ENCODE results near the gene LAIR2. TPM values are rescaled to one million over a fixed set of nuclear protein-coding genes. Genes with fewer than 3 reads are reported as not detected.

Gene LAIR2, protein sequence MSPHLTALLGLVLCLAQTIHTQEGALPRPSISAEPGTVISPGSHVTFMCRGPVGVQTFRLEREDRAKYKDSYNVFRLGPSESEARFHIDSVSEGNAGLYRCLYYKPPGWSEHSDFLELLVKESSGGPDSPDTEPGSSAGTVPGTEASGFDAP
- total RNA-seq (2014; rRNA removed; shearing (Covaris generic)) (not detected in 2 replicates), polyA plus RNA-seq (2016; fragmentation: Nextera tagmentation; extraction: Ambion mirVana) (not detected in 2 replicates)
- long read RNA-seq = 0 reads

DNA sequence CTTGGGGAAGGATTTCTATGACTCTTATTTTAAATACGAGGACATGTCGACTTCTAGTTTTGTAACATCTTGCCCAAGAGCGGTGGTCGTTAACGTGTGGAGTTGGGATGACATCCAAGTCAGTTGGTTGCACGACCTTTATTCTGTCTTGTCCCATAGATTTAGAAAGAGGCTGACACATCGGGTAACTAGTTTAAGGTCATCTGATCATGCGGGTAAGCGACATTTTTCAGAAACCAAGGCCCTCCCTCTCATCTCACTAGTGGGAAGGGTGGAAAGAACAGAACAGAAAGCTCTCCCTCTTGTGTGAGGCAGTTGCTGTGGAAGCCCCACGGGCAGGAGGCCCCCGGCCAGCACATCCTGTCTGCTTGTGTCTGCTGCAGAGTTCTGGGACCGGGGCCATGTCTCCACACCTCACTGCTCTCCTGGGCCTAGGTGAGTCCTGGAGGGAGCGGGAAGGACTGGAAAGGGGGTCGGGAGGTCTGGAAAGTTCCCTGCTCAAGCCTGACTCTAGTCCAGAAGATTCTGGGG is at the start of gene LAIR2:
TSS of gene LAIR2 (plus strand) at position 314 of the 531 bp plus-strand sequence. CDS start at position 402, 88 bp downstream.
- Histone ChIP-seq H2AFZ (no peak within 1 kb of the TSS), H3F3A (replicated peaks; ENCODE audit: low read depth) (no peaks in the 10 kb centered on the region), H3K79me2 (replicated peaks; ENCODE audit: insufficient read depth) (no peaks in the 10 kb centered on the region), H4K20me1 (replicated peaks; ENCODE audit: insufficient read depth) (no peaks in the 10 kb centered on the region), H3K27me3 (ENCODE audit: insufficient read depth) (no peaks in the 10 kb centered on the region), H3K4me2 (no peak within 1 kb of the TSS), H3K36me3 (ENCODE audit: insufficient read depth) (no peaks in the 10 kb centered on the region), H3K4me3 (no peak within 1 kb of the TSS), H3K4me1 (ENCODE audit: insufficient read depth) (no peaks in the 10 kb centered on the region), H3K27ac (ENCODE audit: low read depth) (no peak within 1 kb of the TSS), H3K9me2 (ENCODE audit: insufficient read depth) (no peaks in the 10 kb centered on the region)
- H3K27ac Mint-ChIP-seq = no peak within 1 kb of the TSS
- H3K27me3 Mint-ChIP-seq (ENCODE audit: insufficient read depth, low read depth, poor library complexity) = no peaks in the 10 kb centered on the region
- peaks cover 30% of the 10 kb centered on the region for H3K36me3 Mint-ChIP-seq (ENCODE audit: low read depth)
- H3K4me3 Mint-ChIP-seq = no peak within 1 kb of the TSS
- no peaks in the 10 kb centered on the region for H3K4me1 Mint-ChIP-seq
- peaks cover 90% of the 10 kb centered on the region for H3K9me3 Mint-ChIP-seq
- DNase-seq (ENCODE audit: low spot score) = no peak
- TF ChIP-seq POLR2AphosphoS5 (IDR thresholded peaks at IDR 0.05; ENCODE audit: low read depth) (no peak), ZNF114 (CRISPR knock-in tag; IDR thresholded peaks at IDR 0.05) (no peak), JUNB (IDR thresholded peaks at IDR 0.05; ENCODE audit: unreplicated experiment) (no peak), EZH2 (IDR thresholded peaks at IDR 0.05; ENCODE audit: low read depth, unreplicated experiment) (no peak), EZH2phosphoT487 (IDR thresholded peaks at IDR 0.05; ENCODE audit: unreplicated experiment) (no peak), CREB1 (CRISPR knock-in tag; IDR thresholded peaks at IDR 0.05; ENCODE audit: low read depth) (no peak), STAT1 (IDR thresholded peaks at IDR 0.05; ENCODE audit: unreplicated experiment) (no peak), ZNF331 (CRISPR knock-in tag; IDR thresholded peaks at IDR 0.05; ENCODE audit: low read depth) (no peak), NANOG (IDR thresholded peaks at IDR 0.05; ENCODE audit: borderline replicate concordance) (no peak)
- TF ChIP-seq, protein P1, sequence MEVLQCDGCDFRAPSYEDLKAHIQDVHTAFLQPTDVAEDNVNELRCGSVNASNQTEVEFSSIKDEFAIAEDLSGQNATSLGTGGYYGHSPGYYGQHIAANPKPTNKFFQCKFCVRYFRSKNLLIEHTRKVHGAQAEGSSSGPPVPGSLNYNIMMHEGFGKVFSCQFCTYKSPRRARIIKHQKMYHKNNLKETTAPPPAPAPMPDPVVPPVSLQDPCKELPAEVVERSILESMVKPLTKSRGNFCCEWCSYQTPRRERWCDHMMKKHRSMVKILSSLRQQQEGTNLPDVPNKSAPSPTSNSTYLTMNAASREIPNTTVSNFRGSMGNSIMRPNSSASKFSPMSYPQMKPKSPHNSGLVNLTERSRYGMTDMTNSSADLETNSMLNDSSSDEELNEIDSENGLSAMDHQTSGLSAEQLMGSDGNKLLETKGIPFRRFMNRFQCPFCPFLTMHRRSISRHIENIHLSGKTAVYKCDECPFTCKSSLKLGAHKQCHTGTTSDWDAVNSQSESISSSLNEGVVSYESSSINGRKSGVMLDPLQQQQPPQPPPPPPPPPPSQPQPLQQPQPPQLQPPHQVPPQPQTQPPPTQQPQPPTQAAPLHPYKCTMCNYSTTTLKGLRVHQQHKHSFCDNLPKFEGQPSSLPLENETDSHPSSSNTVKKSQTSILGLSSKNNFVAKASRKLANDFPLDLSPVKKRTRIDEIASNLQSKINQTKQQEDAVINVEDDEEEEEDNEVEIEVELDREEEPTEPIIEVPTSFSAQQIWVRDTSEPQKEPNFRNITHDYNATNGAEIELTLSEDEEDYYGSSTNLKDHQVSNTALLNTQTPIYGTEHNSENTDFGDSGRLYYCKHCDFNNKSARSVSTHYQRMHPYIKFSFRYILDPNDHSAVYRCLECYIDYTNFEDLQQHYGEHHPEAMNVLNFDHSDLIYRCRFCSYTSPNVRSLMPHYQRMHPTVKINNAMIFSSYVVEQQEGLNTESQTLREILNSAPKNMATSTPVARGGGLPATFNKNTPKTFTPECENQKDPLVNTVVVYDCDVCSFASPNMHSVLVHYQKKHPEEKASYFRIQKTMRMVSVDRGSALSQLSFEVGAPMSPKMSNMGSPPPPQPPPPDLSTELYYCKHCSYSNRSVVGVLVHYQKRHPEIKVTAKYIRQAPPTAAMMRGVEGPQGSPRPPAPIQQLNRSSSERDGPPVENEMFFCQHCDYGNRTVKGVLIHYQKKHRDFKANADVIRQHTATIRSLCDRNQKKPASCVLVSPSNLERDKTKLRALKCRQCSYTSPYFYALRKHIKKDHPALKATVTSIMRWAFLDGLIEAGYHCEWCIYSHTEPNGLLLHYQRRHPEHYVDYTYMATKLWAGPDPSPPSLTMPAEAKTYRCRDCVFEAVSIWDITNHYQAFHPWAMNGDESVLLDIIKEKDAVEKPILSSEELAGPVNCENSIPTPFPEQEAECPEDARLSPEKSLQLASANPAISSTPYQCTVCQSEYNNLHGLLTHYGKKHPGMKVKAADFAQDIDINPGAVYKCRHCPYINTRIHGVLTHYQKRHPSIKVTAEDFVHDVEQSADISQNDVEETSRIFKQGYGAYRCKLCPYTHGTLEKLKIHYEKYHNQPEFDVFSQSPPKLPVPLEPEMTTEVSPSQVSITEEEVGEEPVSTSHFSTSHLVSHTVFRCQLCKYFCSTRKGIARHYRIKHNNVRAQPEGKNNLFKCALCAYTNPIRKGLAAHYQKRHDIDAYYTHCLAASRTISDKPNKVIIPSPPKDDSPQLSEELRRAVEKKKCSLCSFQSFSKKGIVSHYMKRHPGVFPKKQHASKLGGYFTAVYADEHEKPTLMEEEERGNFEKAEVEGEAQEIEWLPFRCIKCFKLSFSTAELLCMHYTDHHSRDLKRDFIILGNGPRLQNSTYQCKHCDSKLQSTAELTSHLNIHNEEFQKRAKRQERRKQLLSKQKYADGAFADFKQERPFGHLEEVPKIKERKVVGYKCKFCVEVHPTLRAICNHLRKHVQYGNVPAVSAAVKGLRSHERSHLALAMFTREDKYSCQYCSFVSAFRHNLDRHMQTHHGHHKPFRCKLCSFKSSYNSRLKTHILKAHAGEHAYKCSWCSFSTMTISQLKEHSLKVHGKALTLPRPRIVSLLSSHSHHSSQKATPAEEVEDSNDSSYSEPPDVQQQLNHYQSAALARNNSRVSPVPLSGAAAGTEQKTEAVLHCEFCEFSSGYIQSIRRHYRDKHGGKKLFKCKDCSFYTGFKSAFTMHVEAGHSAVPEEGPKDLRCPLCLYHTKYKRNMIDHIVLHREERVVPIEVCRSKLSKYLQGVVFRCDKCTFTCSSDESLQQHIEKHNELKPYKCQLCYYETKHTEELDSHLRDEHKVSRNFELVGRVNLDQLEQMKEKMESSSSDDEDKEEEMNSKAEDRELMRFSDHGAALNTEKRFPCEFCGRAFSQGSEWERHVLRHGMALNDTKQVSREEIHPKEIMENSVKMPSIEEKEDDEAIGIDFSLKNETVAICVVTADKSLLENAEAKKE (CRISPR knock-in tag; IDR thresholded peaks at IDR 0.05) = no peak
- TF ChIP-seq, protein P2, sequence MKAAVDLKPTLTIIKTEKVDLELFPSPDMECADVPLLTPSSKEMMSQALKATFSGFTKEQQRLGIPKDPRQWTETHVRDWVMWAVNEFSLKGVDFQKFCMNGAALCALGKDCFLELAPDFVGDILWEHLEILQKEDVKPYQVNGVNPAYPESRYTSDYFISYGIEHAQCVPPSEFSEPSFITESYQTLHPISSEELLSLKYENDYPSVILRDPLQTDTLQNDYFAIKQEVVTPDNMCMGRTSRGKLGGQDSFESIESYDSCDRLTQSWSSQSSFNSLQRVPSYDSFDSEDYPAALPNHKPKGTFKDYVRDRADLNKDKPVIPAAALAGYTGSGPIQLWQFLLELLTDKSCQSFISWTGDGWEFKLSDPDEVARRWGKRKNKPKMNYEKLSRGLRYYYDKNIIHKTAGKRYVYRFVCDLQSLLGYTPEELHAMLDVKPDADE (IDR thresholded peaks at IDR 0.05) = no peak
- TF ChIP-seq, protein P3, sequence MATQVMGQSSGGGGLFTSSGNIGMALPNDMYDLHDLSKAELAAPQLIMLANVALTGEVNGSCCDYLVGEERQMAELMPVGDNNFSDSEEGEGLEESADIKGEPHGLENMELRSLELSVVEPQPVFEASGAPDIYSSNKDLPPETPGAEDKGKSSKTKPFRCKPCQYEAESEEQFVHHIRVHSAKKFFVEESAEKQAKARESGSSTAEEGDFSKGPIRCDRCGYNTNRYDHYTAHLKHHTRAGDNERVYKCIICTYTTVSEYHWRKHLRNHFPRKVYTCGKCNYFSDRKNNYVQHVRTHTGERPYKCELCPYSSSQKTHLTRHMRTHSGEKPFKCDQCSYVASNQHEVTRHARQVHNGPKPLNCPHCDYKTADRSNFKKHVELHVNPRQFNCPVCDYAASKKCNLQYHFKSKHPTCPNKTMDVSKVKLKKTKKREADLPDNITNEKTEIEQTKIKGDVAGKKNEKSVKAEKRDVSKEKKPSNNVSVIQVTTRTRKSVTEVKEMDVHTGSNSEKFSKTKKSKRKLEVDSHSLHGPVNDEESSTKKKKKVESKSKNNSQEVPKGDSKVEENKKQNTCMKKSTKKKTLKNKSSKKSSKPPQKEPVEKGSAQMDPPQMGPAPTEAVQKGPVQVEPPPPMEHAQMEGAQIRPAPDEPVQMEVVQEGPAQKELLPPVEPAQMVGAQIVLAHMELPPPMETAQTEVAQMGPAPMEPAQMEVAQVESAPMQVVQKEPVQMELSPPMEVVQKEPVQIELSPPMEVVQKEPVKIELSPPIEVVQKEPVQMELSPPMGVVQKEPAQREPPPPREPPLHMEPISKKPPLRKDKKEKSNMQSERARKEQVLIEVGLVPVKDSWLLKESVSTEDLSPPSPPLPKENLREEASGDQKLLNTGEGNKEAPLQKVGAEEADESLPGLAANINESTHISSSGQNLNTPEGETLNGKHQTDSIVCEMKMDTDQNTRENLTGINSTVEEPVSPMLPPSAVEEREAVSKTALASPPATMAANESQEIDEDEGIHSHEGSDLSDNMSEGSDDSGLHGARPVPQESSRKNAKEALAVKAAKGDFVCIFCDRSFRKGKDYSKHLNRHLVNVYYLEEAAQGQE (IDR thresholded peaks at IDR 0.05; ENCODE audit: unreplicated experiment) = no peak
- TF ChIP-seq, protein P4, sequence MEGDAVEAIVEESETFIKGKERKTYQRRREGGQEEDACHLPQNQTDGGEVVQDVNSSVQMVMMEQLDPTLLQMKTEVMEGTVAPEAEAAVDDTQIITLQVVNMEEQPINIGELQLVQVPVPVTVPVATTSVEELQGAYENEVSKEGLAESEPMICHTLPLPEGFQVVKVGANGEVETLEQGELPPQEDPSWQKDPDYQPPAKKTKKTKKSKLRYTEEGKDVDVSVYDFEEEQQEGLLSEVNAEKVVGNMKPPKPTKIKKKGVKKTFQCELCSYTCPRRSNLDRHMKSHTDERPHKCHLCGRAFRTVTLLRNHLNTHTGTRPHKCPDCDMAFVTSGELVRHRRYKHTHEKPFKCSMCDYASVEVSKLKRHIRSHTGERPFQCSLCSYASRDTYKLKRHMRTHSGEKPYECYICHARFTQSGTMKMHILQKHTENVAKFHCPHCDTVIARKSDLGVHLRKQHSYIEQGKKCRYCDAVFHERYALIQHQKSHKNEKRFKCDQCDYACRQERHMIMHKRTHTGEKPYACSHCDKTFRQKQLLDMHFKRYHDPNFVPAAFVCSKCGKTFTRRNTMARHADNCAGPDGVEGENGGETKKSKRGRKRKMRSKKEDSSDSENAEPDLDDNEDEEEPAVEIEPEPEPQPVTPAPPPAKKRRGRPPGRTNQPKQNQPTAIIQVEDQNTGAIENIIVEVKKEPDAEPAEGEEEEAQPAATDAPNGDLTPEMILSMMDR (conservative IDR thresholded peaks at IDR 0.05; ENCODE audit: low read depth in 2 of 2) = no peak
- no peak for ATAC-seq
